Measurements from ENCODE around the gene WNK1.
A peak's percentile ranks its signal among the peaks of the same experiment; 100 is the strongest.
"Not testable (repeated sequence)": the region's sequence is repeated elsewhere in the genome, so short reads cannot be mapped to it uniquely, and the experiment has no call there.

Gene WNK1

DNA sequence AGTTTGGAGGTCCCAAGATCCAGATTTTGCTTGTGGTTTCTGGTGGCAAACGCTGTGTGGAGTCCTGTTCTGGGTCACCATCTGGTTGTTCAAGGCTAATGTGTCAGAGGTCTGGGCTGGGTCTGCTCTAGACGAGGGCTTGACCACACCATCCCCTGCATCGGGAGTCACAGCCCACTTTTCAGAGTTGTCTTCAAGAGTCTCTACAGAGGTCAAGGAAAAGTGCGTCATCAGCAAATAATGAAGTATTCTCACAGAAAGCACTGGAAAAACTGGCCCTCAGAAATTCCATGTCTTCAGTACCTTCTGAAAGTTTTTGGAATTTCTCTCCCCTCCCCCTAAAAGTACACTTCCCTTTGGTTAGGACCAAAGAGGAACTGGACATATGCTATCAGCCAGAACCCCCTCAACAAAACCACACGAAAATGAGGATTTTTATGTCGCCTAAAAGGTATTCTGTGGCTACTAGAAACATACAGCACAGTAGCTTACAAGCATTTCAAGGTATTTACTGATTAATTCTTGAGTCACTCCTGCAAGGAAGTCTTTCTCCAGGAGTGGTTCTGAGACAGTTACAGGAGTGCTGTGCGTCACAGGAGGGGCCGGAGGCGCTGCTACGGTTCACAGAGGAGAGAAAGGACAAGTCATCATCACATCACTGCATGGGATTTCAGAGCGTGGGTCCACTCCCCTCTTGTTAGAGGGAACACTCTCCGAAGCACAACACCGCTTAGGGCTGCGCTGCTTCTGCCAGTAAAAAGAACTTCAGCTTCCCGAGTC, 161.7 kb downstream of the WNK1 start:
- no peak for DNase-seq

DNA sequence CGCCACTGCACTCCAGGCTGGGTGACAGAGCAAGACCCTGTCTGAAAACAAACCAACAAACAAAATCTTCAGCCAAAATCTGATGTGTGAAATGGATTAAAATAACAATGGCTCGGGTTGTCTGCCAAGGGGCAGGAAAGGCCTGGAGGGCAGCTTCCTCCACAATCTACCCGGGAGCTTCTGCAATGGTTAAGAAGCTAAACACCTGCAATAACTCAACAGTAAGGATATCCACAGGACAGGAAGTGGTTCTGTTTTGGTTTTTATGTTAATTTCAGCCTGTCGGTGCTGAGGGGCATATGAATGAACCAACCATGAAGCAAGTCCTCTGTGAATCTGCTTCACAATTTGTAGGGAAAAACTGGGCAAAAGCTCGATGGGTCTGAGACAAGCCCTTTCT, 162.7 kb downstream of the WNK1 start:
- DNase-seq: no peak

DNA sequence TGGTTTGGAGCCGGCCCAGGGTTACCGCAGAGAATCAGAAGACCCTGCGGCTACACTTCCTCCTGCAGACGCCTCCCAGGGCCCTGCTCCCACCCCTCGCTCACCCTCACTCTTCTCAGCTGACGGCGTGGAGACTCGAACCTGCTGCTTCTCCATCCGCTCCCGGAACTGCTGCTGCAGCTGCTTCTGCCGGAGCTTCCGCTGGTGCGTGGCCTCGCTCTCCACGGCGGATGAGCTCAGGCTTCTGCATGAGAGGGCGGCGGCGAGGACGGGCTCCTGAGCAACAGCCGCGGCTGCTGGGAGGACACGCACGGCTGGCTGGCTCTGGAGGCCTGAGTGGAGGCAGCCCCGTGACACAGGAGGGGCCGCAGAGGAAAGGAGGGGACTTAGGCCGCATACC, 163.9 kb downstream of the WNK1 start:
- no peak for DNase-seq

DNA sequence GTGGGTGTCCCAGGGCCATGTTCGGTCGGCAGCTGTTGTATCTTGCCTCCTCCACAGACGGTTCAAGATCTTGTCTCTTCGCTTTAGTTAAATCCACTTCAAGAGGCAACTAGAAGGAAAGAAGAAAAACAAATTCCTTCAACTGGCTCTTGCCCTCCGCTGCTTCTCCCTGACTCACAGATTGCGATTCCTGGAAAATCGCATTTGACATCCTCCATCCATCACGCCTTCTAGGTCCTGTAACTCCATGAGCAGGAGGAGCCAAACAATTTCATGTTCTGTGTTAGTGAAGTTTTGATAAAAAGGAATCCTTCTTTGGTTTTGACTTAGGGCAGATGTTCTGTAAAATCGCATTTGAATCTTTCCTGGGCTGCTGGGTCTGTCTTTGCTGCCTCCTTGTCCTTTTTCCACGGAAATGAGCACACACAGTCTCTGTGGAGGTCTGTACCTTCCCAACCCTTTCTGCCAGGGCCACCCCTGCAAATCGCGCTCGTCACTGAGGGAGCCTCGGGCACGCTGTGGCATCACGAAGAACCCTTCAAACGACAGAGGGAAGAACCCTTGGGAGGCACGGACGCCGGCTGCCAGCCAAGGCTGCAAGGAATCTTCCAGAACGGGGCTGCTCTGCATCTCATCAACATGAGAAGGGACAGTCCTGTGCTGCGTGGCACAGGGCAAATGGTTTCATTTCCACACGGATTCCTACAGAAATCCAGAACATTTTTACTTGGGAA, 164.5 kb downstream of the WNK1 start:
- no peak for DNase-seq

DNA sequence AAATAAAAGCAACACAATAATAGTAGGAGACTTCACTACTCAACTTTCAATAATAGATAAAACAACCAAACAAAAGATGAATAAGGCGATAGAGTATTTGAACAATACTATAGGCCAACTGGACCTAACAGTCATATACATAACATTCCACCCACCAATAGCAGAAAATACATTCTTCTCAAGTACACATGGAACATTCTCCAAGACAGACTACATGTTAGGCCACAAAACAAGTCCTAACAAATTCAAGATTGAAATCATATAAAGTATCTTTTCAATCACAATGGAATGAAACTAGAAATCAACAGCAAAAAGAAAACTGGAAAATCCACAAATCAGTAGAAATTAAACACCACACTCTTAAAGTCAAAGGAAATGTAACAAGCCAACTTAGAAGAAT, 168.3 kb downstream of the WNK1 start:
- no peak for DNase-seq

DNA sequence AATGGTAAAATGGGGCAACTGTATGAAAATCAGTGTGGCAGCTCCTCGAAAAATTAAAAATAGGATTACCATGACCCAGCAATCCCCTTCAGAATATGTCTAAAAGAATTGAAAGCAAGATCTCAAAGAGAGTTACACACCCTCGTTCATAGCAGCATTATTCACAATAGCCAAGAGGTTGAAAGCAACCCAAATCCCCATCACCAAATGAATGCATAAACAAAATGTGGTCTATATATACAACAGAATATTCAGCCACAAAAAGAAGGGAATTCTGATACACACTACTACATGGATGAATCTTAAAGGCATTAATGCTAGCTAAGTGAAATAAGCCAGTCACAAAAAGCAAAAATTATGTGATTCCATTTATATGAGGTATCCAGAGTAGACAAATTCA, 169.9 kb downstream of the WNK1 start:
- DNase-seq: no peak

DNA sequence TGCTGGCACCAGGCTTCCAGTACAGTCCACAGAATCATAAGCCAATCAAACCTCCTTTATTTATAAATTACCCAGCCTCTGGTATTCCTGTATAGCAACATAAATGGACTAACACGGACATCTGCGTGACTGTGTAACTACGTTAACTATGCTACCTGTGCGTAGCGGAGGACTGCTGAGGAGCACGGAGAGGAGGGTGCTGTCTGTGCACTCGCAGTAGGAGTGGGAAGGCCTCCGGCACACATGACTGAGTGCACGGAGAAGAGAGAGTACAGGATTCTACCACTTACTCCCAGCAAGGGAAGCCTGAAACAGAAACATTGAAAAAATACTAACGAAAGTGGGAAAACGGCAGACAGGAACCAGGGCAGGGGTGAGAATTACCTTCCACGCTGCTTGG, 174.3 kb downstream of the WNK1 start:
- DNase-seq: no peak

DNA sequence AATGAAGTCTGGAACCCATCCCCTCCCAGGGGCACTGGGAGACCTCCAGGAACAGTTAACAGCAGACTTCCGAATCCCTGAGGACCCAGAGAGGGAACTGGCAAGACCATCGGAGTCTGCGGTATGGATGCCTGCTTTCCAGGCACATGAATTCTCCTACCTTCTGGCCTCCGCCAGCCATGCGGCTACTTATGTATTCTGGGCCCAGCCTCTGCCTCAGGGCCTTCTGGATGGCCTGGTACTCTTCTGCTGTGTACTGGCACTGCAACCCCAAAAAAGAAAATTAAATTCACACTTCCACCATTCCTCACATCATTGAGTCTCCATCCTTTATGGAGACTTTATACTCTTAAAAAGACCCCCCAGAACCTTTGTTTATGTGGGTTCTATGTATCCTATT, 178.7 kb downstream of the WNK1 start:
- DNase-seq: no peak

DNA sequence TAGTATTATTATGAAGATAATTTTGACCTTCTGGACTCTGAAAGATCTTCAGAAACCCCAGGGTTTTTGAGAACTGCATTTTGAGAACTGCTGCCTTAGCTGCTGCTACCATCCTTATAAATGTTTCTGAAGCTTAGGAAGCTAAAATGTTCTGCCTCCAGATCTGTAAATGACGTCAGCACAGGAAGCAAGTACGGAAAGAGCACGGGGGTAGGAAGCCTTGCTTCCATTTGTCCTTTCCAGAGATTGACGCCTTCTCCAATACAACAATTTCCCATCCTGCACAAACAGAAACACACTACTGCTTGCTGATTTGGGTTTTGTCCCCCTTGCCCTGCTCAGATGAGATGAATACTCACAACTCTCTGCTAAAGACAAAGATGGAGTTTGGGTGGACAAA, 179.2 kb downstream of the WNK1 start:
- DNase-seq: no peak

DNA sequence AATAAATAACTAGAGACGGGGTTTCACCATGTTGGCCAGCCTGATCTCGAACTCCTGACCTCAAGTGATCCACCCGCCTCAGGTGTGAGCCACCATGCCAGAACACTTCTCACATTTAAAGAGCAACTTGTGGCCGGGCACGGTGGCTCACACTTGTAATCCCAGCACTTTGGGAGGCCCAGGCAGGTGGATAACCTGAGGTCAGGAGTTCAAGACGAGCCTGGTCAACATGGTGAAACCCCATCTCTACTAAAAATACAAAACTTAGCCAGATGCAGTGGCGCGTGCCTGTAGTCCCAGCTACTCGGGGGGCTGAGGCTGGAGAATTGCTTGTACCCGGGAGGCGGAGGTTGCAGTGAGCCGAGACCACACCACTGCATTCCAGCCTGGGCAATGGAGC, 183.5 kb downstream of the WNK1 start:
- DNase-seq: not testable (repeated sequence)

DNA sequence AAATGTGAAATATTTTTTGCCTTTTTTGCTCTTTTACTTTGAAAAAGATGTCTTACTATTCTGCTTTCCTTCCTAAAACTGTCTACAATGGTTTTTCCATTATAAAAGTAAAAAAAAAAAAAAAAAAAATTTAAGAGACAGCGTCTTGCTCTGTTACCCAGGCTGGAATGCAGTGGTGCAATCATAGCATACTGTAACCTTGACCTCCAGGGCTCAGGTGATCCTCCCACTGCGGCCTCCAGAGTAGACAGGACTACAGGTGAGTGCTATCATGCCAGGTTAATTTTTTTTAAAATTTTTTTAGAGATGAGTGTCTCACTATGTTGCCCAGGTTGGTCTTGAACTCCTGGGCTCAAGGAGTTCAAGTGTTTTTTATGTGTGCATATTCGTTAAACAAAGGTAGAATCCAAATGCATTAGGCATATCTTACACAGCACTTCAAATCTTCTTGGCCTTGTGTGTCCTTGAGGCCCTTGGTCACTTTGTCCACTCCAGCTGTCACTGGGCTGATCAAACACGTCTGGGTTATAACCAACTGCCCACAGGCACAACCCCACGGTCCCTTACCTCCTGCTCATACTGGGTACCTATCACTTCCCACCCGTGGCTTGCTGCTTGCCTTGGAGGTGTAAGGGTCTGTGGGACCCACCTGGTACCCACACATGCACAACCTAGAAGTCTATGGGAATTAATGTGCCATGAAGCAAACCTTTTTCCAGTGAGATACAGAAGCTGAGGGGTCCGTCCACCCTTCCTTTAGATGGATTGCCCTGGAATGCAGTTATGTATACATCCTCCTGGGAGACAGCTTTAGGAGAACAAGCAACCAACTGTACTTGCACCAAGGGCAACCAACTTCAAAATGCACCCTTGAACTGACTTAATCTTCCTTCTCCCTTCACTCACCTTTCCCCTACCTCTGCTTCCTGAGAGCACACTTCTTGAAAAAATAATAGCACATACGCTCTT, 184.3 kb downstream of the WNK1 start:
- no peak for DNase-seq

DNA sequence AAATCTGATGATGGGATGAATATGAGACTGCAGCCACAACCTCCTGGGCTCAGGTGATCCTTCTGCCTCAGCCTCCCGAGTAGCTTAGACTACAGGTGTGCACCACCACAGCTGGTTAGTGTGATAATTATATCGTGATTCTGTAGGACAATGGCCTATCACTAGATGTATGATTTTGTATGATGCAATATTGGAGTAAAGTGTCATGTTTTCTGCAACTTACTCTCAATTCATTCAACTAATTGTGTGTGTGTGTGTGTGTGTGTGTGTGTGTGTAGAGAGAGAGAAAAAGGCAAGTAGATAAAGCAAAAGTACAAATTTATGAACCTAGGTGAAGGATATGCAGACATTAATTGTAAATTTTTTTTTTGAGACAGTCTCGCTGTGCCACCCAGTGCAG, 186.4 kb downstream of the WNK1 start:
- DNase-seq: no peak

DNA sequence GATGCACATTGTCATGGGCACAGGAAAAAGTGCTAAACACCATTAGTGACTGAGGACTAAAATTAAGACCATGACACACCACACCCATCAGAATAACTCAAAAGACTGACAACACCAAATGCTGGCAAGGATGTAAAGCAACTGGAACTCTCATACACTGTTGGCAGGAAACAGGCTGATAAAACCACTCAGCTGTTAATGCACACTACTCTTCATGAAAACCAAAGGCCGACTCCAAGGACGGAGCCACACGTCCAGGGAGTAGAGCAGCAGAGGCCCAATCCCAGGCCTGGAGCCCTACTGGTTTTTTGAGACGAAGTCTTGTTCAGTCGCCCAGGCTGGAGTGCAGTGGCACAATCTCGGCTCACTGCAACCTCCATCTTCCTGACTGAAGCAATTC, 190.7 kb downstream of the WNK1 start:
- no peak for DNase-seq

DNA sequence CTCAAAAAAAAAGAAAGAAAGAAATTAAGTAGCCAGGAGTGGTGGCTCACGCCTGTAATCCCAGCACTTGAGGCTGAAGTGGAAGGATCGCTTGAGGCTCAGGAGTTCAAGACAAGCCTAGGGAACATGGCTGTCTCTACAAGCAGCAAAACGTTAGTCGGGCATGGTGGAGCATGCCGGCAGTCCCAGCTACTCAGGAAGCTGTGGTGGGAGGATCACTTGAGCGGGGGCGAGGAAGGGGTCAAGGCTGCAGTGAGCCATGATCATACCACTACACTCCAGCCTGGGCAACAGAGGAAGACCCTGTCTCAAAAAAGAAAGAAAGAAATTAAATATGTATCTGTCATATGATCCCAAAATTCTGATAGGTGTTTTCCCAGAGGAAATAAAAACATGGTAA, 191.8 kb downstream of the WNK1 start:
- no peak for DNase-seq

DNA sequence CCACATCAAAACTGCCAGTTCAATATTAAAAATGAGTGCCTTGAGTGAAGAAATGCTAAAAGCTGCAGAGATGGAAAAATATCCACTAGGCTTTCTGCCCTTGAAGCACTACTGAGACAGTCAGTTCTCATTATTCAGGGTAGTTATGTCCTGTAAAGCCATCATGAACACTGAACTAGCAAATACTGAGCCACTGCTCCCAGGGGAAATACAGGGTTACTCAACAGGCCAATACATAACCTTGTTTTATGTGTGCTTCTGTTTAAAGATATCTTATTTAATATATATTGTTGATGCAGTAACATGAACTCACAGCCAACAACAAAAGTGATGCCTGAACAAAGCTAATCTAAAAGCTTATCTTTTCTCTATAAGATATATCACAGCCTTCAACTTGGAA, 193.8 kb downstream of the WNK1 start:
- DNase-seq: no peak

DNA sequence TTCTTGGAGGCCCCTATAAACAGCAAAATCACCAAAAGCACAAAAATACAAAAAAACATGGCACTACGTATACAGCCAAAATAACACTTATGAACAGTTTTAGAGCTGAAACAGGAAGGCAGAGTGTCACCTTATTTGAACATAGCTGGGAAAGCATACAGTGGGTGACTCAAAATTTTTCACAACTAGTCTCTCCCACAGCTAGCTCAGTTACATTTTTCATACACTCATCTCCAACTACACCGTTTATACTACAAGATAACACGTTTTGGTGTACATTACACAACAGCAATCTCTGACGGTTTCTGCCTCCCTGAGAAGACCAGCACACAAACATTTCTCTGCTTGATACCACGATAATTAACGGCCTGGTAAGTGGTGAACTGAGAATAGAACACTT, 194.3 kb downstream of the WNK1 start:
- DNase-seq: no peak

DNA sequence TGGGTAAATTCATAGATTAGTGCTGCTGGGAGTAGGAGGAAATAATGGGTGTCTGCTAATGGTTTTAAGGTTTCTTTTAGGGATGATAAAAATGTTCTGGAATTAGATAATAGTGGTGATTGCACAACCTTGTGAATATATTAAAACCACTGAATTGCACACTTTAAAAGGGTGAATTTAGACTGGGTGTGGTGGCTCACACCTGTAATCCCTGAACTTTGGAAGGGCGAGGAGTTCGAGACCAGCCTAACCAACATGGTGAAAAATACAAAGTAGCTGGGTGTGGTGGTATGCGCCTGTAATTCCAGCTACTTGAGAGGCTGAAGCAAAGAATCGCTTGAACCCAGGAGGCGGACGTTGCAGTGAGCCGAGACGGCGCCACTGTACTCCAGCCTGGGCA, 195.9 kb downstream of the WNK1 start:
- DNase-seq: no peak

DNA sequence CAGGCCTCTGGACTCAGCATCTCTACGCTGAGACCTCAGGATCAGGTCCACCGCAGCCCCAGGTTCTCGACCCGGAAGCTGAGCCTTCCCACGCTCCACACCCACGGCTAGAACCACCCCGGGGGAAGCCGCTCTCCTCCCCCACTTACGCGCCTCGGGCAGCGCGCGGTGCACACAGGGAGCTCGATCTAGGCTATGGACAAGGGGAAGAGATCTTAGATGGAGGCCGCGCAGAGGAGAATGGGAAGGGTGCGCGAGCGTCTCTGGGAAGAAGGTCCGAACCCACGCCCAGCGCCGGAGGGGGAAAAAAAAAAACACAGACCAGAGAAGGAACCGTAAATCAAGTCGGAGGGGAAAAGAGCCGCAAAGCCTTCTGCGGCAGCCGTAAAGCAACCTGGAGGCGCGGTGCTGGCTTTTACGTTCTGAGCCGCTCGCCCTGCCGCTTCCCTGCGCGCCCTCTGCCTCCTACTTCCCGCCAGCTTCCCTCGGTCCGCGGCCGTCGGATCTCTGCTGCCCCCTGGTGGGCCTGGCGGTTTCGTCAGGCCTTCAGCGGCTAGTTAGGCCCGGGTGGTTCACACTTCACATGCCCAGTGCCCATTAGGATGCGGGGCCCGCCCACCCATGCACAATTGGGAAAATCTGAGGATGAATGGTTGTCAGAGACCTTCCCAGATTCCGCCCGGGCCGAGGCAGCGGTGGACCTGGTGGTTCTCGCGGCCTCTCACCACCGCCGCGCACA, 197.2 kb downstream of the WNK1 start, which contains the start of gene RAD52:
RAD52 (minus strand) TSS at position 242 of the 739 bp plus-strand sequence. CDS start 16,636 bp downstream, outside the sequence.
- peak; percentile 98 for DNase-seq

DNA sequence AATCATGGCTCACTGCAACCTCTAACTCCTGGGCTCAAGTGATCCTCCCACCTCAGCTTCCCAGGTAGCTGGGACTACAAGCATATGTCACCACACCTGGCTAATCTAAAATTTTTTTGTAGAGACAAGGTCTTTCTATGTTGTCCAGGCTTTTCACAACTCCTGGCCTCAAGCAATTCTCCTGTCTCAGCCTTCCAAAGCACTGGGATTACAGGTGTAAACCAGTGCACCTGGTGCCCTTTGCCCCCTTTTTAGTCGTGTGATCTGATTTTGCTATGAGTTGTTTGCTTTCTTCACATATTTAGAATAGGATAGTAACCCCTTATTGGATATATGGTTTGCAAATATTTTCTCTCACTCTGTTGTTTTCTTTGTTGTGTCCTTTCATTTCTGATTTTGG, 198.8 kb downstream of the WNK1 start:
- no peak for DNase-seq

DNA sequence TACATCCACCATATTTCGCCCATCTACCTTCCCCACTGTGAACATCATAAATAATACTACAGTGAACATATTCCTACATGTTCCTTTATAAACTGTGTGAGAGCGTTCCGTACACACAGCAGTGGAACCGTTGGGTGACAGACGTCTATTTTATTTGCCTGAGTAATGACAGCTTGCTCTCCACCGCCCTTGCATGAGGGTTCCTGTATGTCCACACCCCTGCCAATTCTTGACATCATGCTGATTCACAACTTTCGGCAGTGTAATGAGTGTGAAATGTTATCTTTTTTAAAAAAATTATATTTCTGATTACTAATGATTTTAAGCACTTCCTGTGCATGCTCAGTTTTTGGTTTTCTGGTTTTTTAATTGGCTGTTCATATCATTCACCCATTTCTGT, 201.4 kb downstream of the WNK1 start:
- no peak for DNase-seq

DNA sequence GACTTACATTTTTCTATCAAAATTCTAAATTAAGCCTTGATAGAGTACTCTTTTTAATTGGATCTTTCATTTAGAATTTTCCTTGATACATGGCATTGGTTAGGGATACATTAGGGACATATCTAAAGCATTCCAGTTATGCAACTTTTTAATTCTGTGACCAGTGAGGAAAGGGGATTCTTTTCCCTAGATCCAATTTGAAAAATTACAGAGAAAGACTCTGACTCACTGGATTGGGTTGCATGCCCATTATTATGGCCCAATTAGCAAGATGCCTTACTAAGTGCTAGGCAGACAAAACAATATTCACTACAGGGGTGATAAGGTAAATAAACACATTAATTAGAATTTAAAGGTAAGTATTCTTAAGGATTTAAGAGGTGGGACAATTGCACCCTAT, 202.4 kb downstream of the WNK1 start:
- no peak for DNase-seq

DNA sequence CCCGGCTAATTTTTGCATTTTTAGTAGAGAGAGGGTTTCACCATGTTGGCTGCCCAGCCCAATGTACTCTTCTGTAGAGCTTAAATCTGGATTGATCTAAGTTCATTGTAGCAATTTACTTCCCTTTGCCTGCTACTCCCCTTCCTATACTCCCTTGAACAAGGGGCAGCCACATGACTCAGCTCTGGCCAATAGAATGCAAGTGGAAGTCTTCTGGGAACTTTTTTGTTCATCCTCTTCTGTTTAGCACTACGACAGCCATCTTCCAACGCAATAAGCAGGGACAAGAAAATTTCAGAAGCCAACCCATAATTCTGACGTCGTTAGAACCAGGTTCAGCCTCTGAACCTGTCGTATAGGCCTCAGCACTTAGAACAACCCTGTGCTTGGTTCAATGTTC, 203.6 kb downstream of the WNK1 start:
- no peak for DNase-seq

All from NCI-H1048 (cell line).